Fibroblast of skin of scalp (primary cell): ENCODE results near the gene KCTD16.
A peak's percentile ranks its signal among the peaks of the same experiment; 100 is the strongest.

Experiments
- DNase-seq: peaks from one replicate; pipeline ENCODE4 v3.0.0-alpha.2; 2013

KCTD16 gene

GRCh38 chr5:144336191-144336961 lies 165.7 kb downstream of the KCTD16 start:
- DNase-seq = no peak

GRCh38 chr5:144352330-144352729 lies 181.7 kb downstream of the KCTD16 start:
- DNase-seq = no peak

GRCh38 chr5:144352732-144353317 lies 182.2 kb downstream of the KCTD16 start:
- no peak for DNase-seq

GRCh38 chr5:144356489-144356888 lies 185.8 kb downstream of the KCTD16 start:
- DNase-seq = no peak

GRCh38 chr5:144361406-144361805 lies 190.7 kb downstream of the KCTD16 start:
- no peak for DNase-seq

- no peak for DNase-seq
Observed at GRCh38 chr5:144365885-144366284, 195.2 kb downstream of the KCTD16 start.

GRCh38 chr5:144367991-144368390 lies 197.3 kb downstream of the KCTD16 start:
- DNase-seq = no peak

- peak; percentile 1 for DNase-seq
Observed at GRCh38 chr5:144368556-144368955, 197.9 kb downstream of the KCTD16 start.

- DNase-seq = no peak
Observed at GRCh38 chr5:144369006-144369405, 198.3 kb downstream of the KCTD16 start.

GRCh38 chr5:144370273-144370672 lies 199.6 kb downstream of the KCTD16 start:
- DNase-seq = no peak

GRCh38 chr5:144374637-144375036 lies 204.0 kb downstream of the KCTD16 start:
- no peak for DNase-seq

GRCh38 chr5:144377207-144377606 lies 206.5 kb downstream of the KCTD16 start:
- DNase-seq = no peak

- no peak for DNase-seq
Observed at GRCh38 chr5:144378681-144379080, 208.0 kb downstream of the KCTD16 start.

GRCh38 chr5:144385597-144385996 lies 214.9 kb downstream of the KCTD16 start:
- no peak for DNase-seq

GRCh38 chr5:144386315-144386714 lies 215.6 kb downstream of the KCTD16 start:
- DNase-seq = no peak

- no peak for DNase-seq
Observed at GRCh38 chr5:144390133-144390532, 219.5 kb downstream of the KCTD16 start.

- no peak for DNase-seq
Observed at GRCh38 chr5:144391044-144391443, 220.4 kb downstream of the KCTD16 start.

GRCh38 chr5:144393641-144394435 lies 223.2 kb downstream of the KCTD16 start:
- no peak for DNase-seq

- no peak for DNase-seq
Observed at GRCh38 chr5:144395704-144396103, 225.0 kb downstream of the KCTD16 start.

- DNase-seq = no peak
Observed at GRCh38 chr5:144403058-144403457, 232.4 kb downstream of the KCTD16 start.

GRCh38 chr5:144403817-144404420 lies 233.2 kb downstream of the KCTD16 start:
- DNase-seq = no peak

GRCh38 chr5:144404672-144405071 lies 234.0 kb downstream of the KCTD16 start:
- no peak for DNase-seq

- DNase-seq = no peak
Observed at GRCh38 chr5:144405991-144406390, 235.3 kb downstream of the KCTD16 start.
